A549 (cell line): Measurements from ENCODE around the gene SLC35E1.

ENCODE experiments used
- BHLHE40 ChIP-seq: IDR thresholded peaks from 2 replicates; pipeline ENCODE4 v1.6.1; 2012; ENCODE audit warnings: low read depth, low read length, inconsistent platforms
- CEBPB ChIP-seq, 2 experiments: fragments of >200 bp in 1 of 2; sonication (Bioruptor Twin) in 1 of 2; formaldehyde crosslinking in 1 of 2; IDR thresholded peaks; 2 replicates each; pipeline ENCODE4 v1.6.1; 2012 to 2016
- GATA3 ChIP-seq: IDR thresholded peaks from 2 replicates; pipeline ENCODE4 v1.6.1; 2012; ENCODE audit warnings: borderline replicate concordance
- HDAC2 ChIP-seq: fragments of 200-600 bp; sonication (generic); IDR thresholded peaks from 2 replicates; pipeline ENCODE4 v1.6.1; 2016
- JUNB ChIP-seq: fragments of >200 bp; sonication (Bioruptor Twin); formaldehyde crosslinking; IDR thresholded peaks from 2 replicates; pipeline ENCODE4 v1.6.1; 2016
- RNF2 ChIP-seq: fragments of 200-600 bp; sonication (generic); IDR thresholded peaks from 2 replicates; pipeline ENCODE4 v1.6.1; 2016; ENCODE audit warnings: low read depth, mild to moderate bottlenecking, antibody characterized with exemption, moderate library complexity, borderline replicate concordance
- ZNF302 ChIP-seq: fragments of 250-450 bp; sonication (Bioruptor Pico); IDR thresholded peaks from 2 replicates; pipeline ENCODE4 v1.9.0; 2021; ENCODE audit warnings: inconsistent platforms, mild to moderate bottlenecking, moderate library complexity
- TF ChIP-seq, protein P1 (sequence below): fragments of >200 bp; sonication (Bioruptor Twin); formaldehyde crosslinking; IDR thresholded peaks from 3 replicates; pipeline ENCODE4 v1.5.1; 2016
- TF ChIP-seq, protein P2 (sequence below): fragments of 450-650 bp; IDR thresholded peaks from 2 replicates; pipeline ENCODE4 v1.6.1; 2014; ENCODE audit warnings: antibody characterized with exemption

DNA sequence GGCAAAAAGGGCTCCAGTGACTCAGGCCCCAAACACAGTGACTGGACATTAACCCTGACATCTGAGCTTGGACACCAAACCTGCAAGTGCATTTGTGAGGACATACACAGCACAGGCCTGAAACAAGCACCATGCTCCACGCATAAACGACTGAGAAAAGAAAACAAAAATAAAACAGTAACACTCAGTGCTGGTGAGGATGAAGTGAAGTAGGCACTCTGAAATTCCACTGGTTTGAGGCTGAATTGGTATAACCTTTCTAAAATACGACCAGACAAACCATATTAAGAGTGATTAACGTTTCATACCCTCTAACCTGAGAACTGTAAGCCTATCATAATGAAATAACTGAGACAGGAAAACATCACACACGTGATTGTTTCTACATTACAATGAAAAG is 5.5 kb downstream of the SLC35E1 start:
- TF ChIP-seq BHLHE40: no peak
- no peak for TF ChIP-seq HDAC2
- TF ChIP-seq JUNB: no peak
- TF ChIP-seq CEBPB (IDR thresholded peaks at IDR 0.05): no peak
- TF ChIP-seq, protein P1, sequence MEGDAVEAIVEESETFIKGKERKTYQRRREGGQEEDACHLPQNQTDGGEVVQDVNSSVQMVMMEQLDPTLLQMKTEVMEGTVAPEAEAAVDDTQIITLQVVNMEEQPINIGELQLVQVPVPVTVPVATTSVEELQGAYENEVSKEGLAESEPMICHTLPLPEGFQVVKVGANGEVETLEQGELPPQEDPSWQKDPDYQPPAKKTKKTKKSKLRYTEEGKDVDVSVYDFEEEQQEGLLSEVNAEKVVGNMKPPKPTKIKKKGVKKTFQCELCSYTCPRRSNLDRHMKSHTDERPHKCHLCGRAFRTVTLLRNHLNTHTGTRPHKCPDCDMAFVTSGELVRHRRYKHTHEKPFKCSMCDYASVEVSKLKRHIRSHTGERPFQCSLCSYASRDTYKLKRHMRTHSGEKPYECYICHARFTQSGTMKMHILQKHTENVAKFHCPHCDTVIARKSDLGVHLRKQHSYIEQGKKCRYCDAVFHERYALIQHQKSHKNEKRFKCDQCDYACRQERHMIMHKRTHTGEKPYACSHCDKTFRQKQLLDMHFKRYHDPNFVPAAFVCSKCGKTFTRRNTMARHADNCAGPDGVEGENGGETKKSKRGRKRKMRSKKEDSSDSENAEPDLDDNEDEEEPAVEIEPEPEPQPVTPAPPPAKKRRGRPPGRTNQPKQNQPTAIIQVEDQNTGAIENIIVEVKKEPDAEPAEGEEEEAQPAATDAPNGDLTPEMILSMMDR: no peak
- TF ChIP-seq ZNF302 (CRISPR knock-in tag): no peak
- TF ChIP-seq RNF2: no peak
- no peak for TF ChIP-seq GATA3
- TF ChIP-seq, protein P2, sequence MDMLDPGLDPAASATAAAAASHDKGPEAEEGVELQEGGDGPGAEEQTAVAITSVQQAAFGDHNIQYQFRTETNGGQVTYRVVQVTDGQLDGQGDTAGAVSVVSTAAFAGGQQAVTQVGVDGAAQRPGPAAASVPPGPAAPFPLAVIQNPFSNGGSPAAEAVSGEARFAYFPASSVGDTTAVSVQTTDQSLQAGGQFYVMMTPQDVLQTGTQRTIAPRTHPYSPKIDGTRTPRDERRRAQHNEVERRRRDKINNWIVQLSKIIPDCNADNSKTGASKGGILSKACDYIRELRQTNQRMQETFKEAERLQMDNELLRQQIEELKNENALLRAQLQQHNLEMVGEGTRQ: no peak
